HAP-1 (cell line): Measurements from ENCODE around the gene RHBDD1.

Source experiments
- DNase-seq, 2 experiments: peaks; one replicate each; pipeline ENCODE4 v3.0.0-alpha.2; 2016 to 2020; ENCODE audit warnings: low spot score in 2 of 2
- H3K27me3 ChIP-seq: fragments of 250-450 bp; sonication (Bioruptor Pico); 2 replicates; pipeline ENCODE4 v1.5.1; 2020; ENCODE audit warnings: low read depth, mild to moderate bottlenecking, moderate library complexity
- H3K36me3 ChIP-seq: fragments of 250-450 bp; sonication (Bioruptor Pico); replicated peaks from 2 replicates; pipeline ENCODE4 v1.5.1; 2020; ENCODE audit warnings: mild to moderate bottlenecking
- H3K4me1 ChIP-seq: fragments of 250-450 bp; sonication (Bioruptor Pico); 2 replicates; pipeline ENCODE4 v1.5.1; 2020; ENCODE audit warnings: mild to moderate bottlenecking
- H3K4me3 ChIP-seq: fragments of 250-450 bp; sonication (Bioruptor Pico); 2 replicates; pipeline ENCODE4 v1.5.1; 2020; ENCODE audit warnings: mild to moderate bottlenecking, moderate library complexity
- H3K9me3 ChIP-seq: fragments of 250-450 bp; sonication (Bioruptor Pico); 2 replicates; pipeline ENCODE4 v1.5.1; 2020; ENCODE audit warnings: mild to moderate bottlenecking, moderate library complexity
- in situ Hi-C: fragments of 300-500 bp; cut with MboI; formaldehyde crosslinking; loops from 3 replicates; pipeline ENCODE4 v1.14.3; 2020; ENCODE audit warnings: low sequenced_read_pairs, inconsistent platforms, mixed read lengths

The RHBDD1 gene

GRCh38 chr2:226835796-226836547, at the start of gene RHBDD1:
Gene RHBDD1, plus strand, starts transcription at chr2:226836054. Its CDS starts 28,640 bp downstream, at chr2:226864694.
- no peaks in the 10 kb centered on the region for H3K36me3 ChIP-seq
- H3K4me1 ChIP-seq: no peaks in the 10 kb centered on the region
- H3K9me3 ChIP-seq: no peaks in the 10 kb centered on the region
- in situ Hi-C loops: no loop called here
- DNase-seq: peak in 1 of 2 experiments; percentile 13
- H3K4me3 ChIP-seq: peak within 1 kb of the TSS; percentile 1; the same call in 1 of the 2 replicates
- peaks cover 4% of the 10 kb centered on the region; the same call in 1 of the 2 replicates for H3K27me3 ChIP-seq

GRCh38 chr2:226788064-226788463, 47.8 kb upstream of the RHBDD1 start:
- H3K4me1 ChIP-seq: peaks cover 4% of the 10 kb centered on the region
- H3K9me3 ChIP-seq: no peaks in the 10 kb centered on the region
- H3K27me3 ChIP-seq: no peaks in the 10 kb centered on the region
- DNase-seq: no peak
- in situ Hi-C loops: loop anchor here (25.0 kb wide), 1 partner anchor 1126 kb away; no protein-coding TSS in a partner anchor
- H3K4me3 ChIP-seq: no peak overlapping the region
- no peaks in the 10 kb centered on the region for H3K36me3 ChIP-seq

GRCh38 chr2:226788881-226789490, 46.9 kb upstream of the RHBDD1 start:
- H3K9me3 ChIP-seq: no peaks in the 10 kb centered on the region
- no peak overlapping the region for H3K4me3 ChIP-seq
- in situ Hi-C loops: loop anchor here (25.0 kb wide), 1 partner anchor 1127 kb away; no protein-coding TSS in a partner anchor
- no peaks in the 10 kb centered on the region for H3K27me3 ChIP-seq
- no peaks in the 10 kb centered on the region for H3K36me3 ChIP-seq
- H3K4me1 ChIP-seq: peaks cover 4% of the 10 kb centered on the region
- no peak for DNase-seq

GRCh38 chr2:226790011-226790410, 45.8 kb upstream of the RHBDD1 start:
- no peaks in the 10 kb centered on the region for H3K36me3 ChIP-seq
- no peak for DNase-seq
- peaks cover 4% of the 10 kb centered on the region for H3K4me1 ChIP-seq
- in situ Hi-C loops: loop anchor here (10.0 to 25.0 kb wide), 2 partner anchors 195 to 1128 kb away; no protein-coding TSS in a partner anchor
- H3K4me3 ChIP-seq: no peak overlapping the region
- no peaks in the 10 kb centered on the region for H3K27me3 ChIP-seq
- H3K9me3 ChIP-seq: no peaks in the 10 kb centered on the region

GRCh38 chr2:226790431-226790830, 45.4 kb upstream of the RHBDD1 start:
- no peaks in the 10 kb centered on the region for H3K9me3 ChIP-seq
- no peak for DNase-seq
- no peak overlapping the region for H3K4me3 ChIP-seq
- H3K36me3 ChIP-seq: no peaks in the 10 kb centered on the region
- peaks cover 4% of the 10 kb centered on the region for H3K4me1 ChIP-seq
- in situ Hi-C loops: loop anchor here (10.0 to 25.0 kb wide), 2 partner anchors 194 to 1128 kb away; no protein-coding TSS in a partner anchor
- no peaks in the 10 kb centered on the region for H3K27me3 ChIP-seq

- Histone ChIP-seq H3K4me1 (peaks cover 4% of the 10 kb centered on the region), H3K9me3 (no peaks in the 10 kb centered on the region), H3K4me3 (peak overlapping the region; percentile 35), H3K36me3 (no peaks in the 10 kb centered on the region), H3K27me3 (no peaks in the 10 kb centered on the region)
- in situ Hi-C loops: loop anchor here (10.0 to 25.0 kb wide), 2 partner anchors 194 to 1129 kb away; no protein-coding TSS in a partner anchor
- peak in 1 of 2 experiments; percentile 7 for DNase-seq
These were observed 44.8 kb upstream of the RHBDD1 start for GRCh38 chr2:226791056-226791486.

- Histone ChIP-seq H3K36me3 (no peaks in the 10 kb centered on the region), H3K4me1 (peaks cover 4% of the 10 kb centered on the region), H3K27me3 (no peaks in the 10 kb centered on the region), H3K4me3 (peak overlapping the region; percentile 35), H3K9me3 (no peaks in the 10 kb centered on the region)
- DNase-seq: peak; percentile 82 to 92
- in situ Hi-C loops: loop anchor here (10.0 to 25.0 kb wide), 2 partner anchors 193 to 1129 kb away; no protein-coding TSS in a partner anchor
These were observed 44.3 kb upstream of the RHBDD1 start for GRCh38 chr2:226791487-226792081.

- peaks cover 4% of the 10 kb centered on the region for H3K4me1 ChIP-seq
- in situ Hi-C loops: loop anchor here (10.0 to 25.0 kb wide), 2 partner anchors 192 to 1130 kb away; no protein-coding TSS in a partner anchor
- H3K9me3 ChIP-seq: no peaks in the 10 kb centered on the region
- H3K36me3 ChIP-seq: no peaks in the 10 kb centered on the region
- no peak for DNase-seq
- peak overlapping the region; percentile 35 for H3K4me3 ChIP-seq
- no peaks in the 10 kb centered on the region for H3K27me3 ChIP-seq
These were observed 43.5 kb upstream of the RHBDD1 start for GRCh38 chr2:226792155-226792881.

- H3K36me3 ChIP-seq: no peaks in the 10 kb centered on the region
These were observed 42.2 kb upstream of the RHBDD1 start for GRCh38 chr2:226793646-226794045.

GRCh38 chr2:226794196-226794661, 41.6 kb upstream of the RHBDD1 start:
- Histone ChIP-seq H3K27me3 (no peaks in the 10 kb centered on the region), H3K36me3 (no peaks in the 10 kb centered on the region), H3K4me1 (peaks cover 4% of the 10 kb centered on the region), H3K9me3 (no peaks in the 10 kb centered on the region), H3K4me3 (no peak overlapping the region)
- in situ Hi-C loops: loop anchor here (10.0 to 25.0 kb wide), 2 partner anchors 191 to 1132 kb away; no protein-coding TSS in a partner anchor
- DNase-seq: no peak

More at GRCh38 chr2:226793646-226794045, 42.2 kb upstream of the RHBDD1 start:
- DNase-seq: no peak
- peaks cover 4% of the 10 kb centered on the region for H3K4me1 ChIP-seq
- H3K4me3 ChIP-seq: no peak overlapping the region
- no peaks in the 10 kb centered on the region for H3K27me3 ChIP-seq
- no peaks in the 10 kb centered on the region for H3K9me3 ChIP-seq
- in situ Hi-C loops: loop anchor here (10.0 to 25.0 kb wide), 2 partner anchors 191 to 1131 kb away; no protein-coding TSS in a partner anchor

- DNase-seq: peak in 1 of 2 experiments; percentile 7
- no peaks in the 10 kb centered on the region for H3K27me3 ChIP-seq
- no peaks in the 10 kb centered on the region for H3K9me3 ChIP-seq
- no peak overlapping the region for H3K4me3 ChIP-seq
- H3K36me3 ChIP-seq: no peaks in the 10 kb centered on the region
- in situ Hi-C loops: loop anchor here (10.0 to 25.0 kb wide), 2 partner anchors 190 to 1132 kb away; no protein-coding TSS in a partner anchor
- H3K4me1 ChIP-seq: peaks cover 4% of the 10 kb centered on the region
These were observed 41.1 kb upstream of the RHBDD1 start for GRCh38 chr2:226794751-226795171.

- H3K4me1 ChIP-seq: peaks cover 4% of the 10 kb centered on the region
- no peak for DNase-seq
- no peaks in the 10 kb centered on the region for H3K36me3 ChIP-seq
- H3K27me3 ChIP-seq: no peaks in the 10 kb centered on the region
- H3K9me3 ChIP-seq: no peaks in the 10 kb centered on the region
- in situ Hi-C loops: loop anchor here (10.0 to 25.0 kb wide), 2 partner anchors 189 to 1133 kb away; no protein-coding TSS in a partner anchor
- no peak overlapping the region for H3K4me3 ChIP-seq
These were observed 40.4 kb upstream of the RHBDD1 start for GRCh38 chr2:226795281-226796011.
